H1 (cell line): ENCODE results near the gene ARL8A. TPM values are rescaled to one million over a fixed set of nuclear protein-coding genes. Genes with fewer than 3 reads are reported as not detected.

Experiments used
- HDAC2 ChIP-seq, 2 experiments: fragments of 300-600 bp in 1 of 2; sonication (generic) in 1 of 2; IDR thresholded peaks; 2 replicates each; pipeline ENCODE4 v1.6.1; 2011 to 2012; ENCODE audit warnings: low read depth in 2 of 2, low read length in 2 of 2, mild to moderate bottlenecking in 2 of 2, moderate library complexity in 2 of 2, borderline replicate concordance in 1 of 2, inconsistent platforms in 1 of 2
- polyA plus RNA-seq, 7 experiments: library from polyadenylated mRNA; depleted of rRNA in 3 of 7; stranded (reverse) in 5 of 7; unstranded in 2 of 7; fragments of >200 nt in 5 of 7; fragments of 200-250 nt in 2 of 7; gene quantifications; 1 replicate in 5 of 7; 2 replicates in 1 of 7; 4 replicates in 1 of 7; pipeline versions ENCODE4 v1.2.1 to v1.2.3, GENCODE V29; 2011 to 2013; ENCODE audit warnings: missing spikeins in 2 of 7, mixed read lengths in 2 of 7
- total RNA-seq: library from RNA; stranded (reverse); fragmentation: NEBNext Ultra II Directional; extraction: Animal tissue kit (Norgen Biotek cat#: 25700); gene quantifications from 2 replicates; pipeline ENCODE4 v1.2.1, GENCODE V29; 2021

The ARL8A gene
- total and polyA plus RNA-seq, 2 of the 8 experiments (the other 6 are each of a cell fraction or from before 2014, with no cell fraction given) = 40.3 to 58.7 TPM

DNA sequence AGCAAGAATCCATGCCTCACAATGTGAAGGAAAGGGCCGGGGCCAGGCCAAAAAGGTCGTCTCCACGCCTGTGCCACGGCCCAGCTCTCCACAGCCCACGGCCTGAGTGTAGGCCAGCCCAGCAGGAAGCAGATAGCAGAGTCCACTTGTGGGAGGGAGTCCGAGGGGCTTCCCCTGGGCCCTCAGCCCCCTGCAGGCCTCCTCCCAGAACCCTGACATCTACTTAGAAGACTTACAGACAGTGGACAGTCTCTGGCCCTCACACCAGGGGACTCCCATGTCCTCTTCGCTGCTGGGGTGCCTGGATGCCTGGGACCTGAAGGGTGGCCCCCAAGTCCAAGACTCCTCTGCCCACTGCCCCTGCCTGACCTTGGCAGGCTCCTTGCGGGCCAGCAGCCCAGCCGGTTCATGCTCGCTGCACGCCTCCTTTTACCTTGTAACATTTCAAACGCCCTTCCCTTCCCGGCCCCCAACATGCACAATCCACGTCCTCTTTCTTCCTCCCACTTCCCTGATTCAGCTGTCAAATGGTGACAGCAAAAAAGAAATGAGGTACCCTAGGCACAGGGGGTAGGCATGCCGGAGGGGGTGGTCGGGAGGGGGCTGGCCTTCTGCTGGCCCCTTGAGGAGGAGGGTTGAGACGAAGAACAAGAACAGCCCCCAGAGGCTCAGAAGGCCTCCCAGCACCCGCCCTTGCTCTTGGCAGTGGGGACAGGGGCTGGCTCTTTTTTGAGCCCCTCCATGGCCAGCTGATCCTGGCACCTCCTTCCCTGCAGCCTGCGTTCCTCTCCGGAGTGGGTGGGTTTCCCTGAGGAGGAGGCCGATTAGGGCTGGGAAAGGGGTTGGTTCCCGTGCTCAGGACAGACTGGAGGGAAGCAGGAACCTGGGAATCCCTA, 16.9 kb upstream of the ARL8A start (continued):
- no peak for TF ChIP-seq HDAC2 (IDR thresholded peaks at IDR 0.05; ENCODE audit: borderline replicate concordance in 1 of 2, low read depth in 2 of 2, low read length in 2 of 2)
